HepG2 (cell line): ENCODE data around the gene MEG3. TPM values are rescaled to one million over a fixed set of nuclear protein-coding genes. Genes with fewer than 3 reads are reported as not detected.

Experiments used
- ATAC-seq: fragments of 200-7000 bp; cut with Tn5 transposase; 3 replicates; pipeline ENCODE4 v1.9.1; 2020; ENCODE audit warnings: mild to moderate bottlenecking, moderate library complexity
- BruUV-seq: library from RNA; stranded (reverse); fragments of 400-500 nt; replicated peaks from 2 replicates; lab custom pipeline; 2021; lab: Mats Ljungman, UMichigan
- CTCF ChIA-PET: fragments of 300-600 bp; formaldehyde crosslinking; extraction: SDS; loops from one replicate; lab custom pipeline; 2021; ENCODE audit warnings: low total read pairs, inconsistent platforms, low intra/inter-chr PET ratio; lab: Yijun Ruan, JAX
- POLR2A ChIA-PET: fragments of 350-600 bp; sonication (Branson Sonifier 250); formaldehyde crosslinking; loops from one replicate; lab custom pipeline; 2020; ENCODE audit warnings: antibody characterized with exemption, inconsistent platforms; lab: Yijun Ruan, JAX
- DNase-seq: peaks from one replicate; pipeline ENCODE4 v3.0.0-alpha.2; 2015; ENCODE audit warnings: low spot score
- FAIRE-seq: peaks from 3 replicates; lab custom pipeline; 2011; peaks lifted over from hg19 to GRCh38; lab: Jason Lieb, UNC
- H2AFZ ChIP-seq: one replicate; pipeline ENCODE4 v1.6.1; 2011; ENCODE audit warnings: low read length, inconsistent platforms
- H3K27ac ChIP-seq: fragments of 300-600 bp; 3 replicates; pipeline ENCODE4 v1.8.0; 2011; ENCODE audit warnings: mixed run types, mild to moderate bottlenecking, mixed read lengths, low read length, inconsistent platforms; ENCODE audit not compliant: insufficient read depth; ENCODE audit errors: extremely low read length
- H3K27me3 ChIP-seq, 2 experiments: fragments of 200-600 bp in 1 of 2; 2 replicates in 1 of 2; 3 replicates in 1 of 2; pipeline versions ENCODE4 v1.6.0 to v1.8.0; 2011; ENCODE audit warnings: low read length in 2 of 2, mild to moderate bottlenecking in 2 of 2, moderate library complexity in 2 of 2, inconsistent platforms in 1 of 2; ENCODE audit not compliant: insufficient read depth in 2 of 2, control insufficient read depth in 1 of 2
- H3K36me3 ChIP-seq, 2 experiments: fragments of 200-600 bp in 1 of 2; replicated peaks in 1 of 2; 2 replicates in 1 of 2; 3 replicates in 1 of 2; pipeline versions ENCODE4 v1.5.1 to v1.8.0; 2011; ENCODE audit warnings: low read length in 2 of 2, inconsistent platforms in 1 of 2; ENCODE audit not compliant: insufficient read depth in 2 of 2, control insufficient read depth in 1 of 2
- H3K4me1 ChIP-seq: 2 replicates; pipeline ENCODE4 v1.5.1; 2012; ENCODE audit warnings: low read length, inconsistent platforms; ENCODE audit not compliant: insufficient read depth
- H3K4me2 ChIP-seq: 2 replicates; pipeline ENCODE4 v1.6.0; 2011; ENCODE audit warnings: low read depth, low read length, inconsistent platforms
- H3K4me3 ChIP-seq, 3 experiments: fragments of 200-600 bp in 1 of 3; sonication (generic), shearing (Covaris generic) in 1 of 3; replicated peaks in 1 of 3; 2 replicates each; pipeline ENCODE4 v1.5.1; 2011 to 2016; ENCODE audit warnings: low read length in 3 of 3, inconsistent platforms in 2 of 3, low read depth in 2 of 3, mild to moderate bottlenecking in 2 of 3, control low read depth in 1 of 3, mixed read lengths in 1 of 3; ENCODE audit not compliant: insufficient read depth in 1 of 3
- H3K79me2 ChIP-seq: one replicate; pipeline ENCODE4 v1.6.1; 2011; ENCODE audit warnings: low read length, inconsistent platforms; ENCODE audit not compliant: insufficient read depth
- H3K9ac ChIP-seq: 2 replicates; pipeline ENCODE4 v1.6.0; 2011; ENCODE audit warnings: mild to moderate bottlenecking, low read depth, low read length, inconsistent platforms; ENCODE audit not compliant: insufficient read depth
- H3K9me3 ChIP-seq: 2 replicates; pipeline ENCODE4 v1.5.1; 2012; ENCODE audit warnings: mild to moderate bottlenecking, low read length
- H4K20me1 ChIP-seq: 2 replicates; pipeline ENCODE4 v1.6.0; 2011; ENCODE audit warnings: inconsistent platforms, mild to moderate bottlenecking, low read length, moderate library complexity; ENCODE audit not compliant: insufficient read depth
- ATM ChIP-seq: fragments of 450-650 bp; IDR thresholded peaks from 2 replicates; pipeline ENCODE4 v1.7.1; 2017; ENCODE audit warnings: mild to moderate bottlenecking, borderline replicate concordance
- CBFB ChIP-seq: sonication (generic); formaldehyde crosslinking; IDR thresholded peaks from 2 replicates; pipeline ENCODE4 v1.4.0; 2020; ENCODE audit warnings: missing genetic modification reagents
- FOXJ3 ChIP-seq: sonication (generic); formaldehyde crosslinking; IDR thresholded peaks from 2 replicates; pipeline ENCODE4 v1.4.0; 2020; ENCODE audit warnings: missing genetic modification reagents, mild to moderate bottlenecking, borderline replicate concordance
- FOXP1 ChIP-seq, 2 experiments: fragments of 450-650 bp in 1 of 2; IDR thresholded peaks; 2 replicates each; pipeline ENCODE4 v1.6.1; 2017 to 2018; ENCODE audit warnings: antibody characterized with exemption in 1 of 2
- GTF3A ChIP-seq: sonication (generic); formaldehyde crosslinking; conservative IDR thresholded peaks from 2 replicates; pipeline ENCODE4 v1.4.0; 2020; ENCODE audit warnings: mild to moderate bottlenecking, missing genetic modification reagents
- IKZF4 ChIP-seq: sonication (generic); formaldehyde crosslinking; IDR thresholded peaks from 2 replicates; pipeline ENCODE4 v1.5.1; 2020; ENCODE audit warnings: borderline replicate concordance, mild to moderate bottlenecking, low read depth, missing genetic modification reagents; ENCODE audit errors: not compliant biosample characterization
- KDM5B ChIP-seq: sonication (generic); formaldehyde crosslinking; IDR thresholded peaks from 2 replicates; pipeline ENCODE4 v1.4.0; 2020; ENCODE audit warnings: missing genetic modification reagents, mild to moderate bottlenecking, borderline replicate concordance
- NFE2L2 ChIP-seq: fragments of 150-350 bp; IDR thresholded peaks from 2 replicates; pipeline ENCODE4 v1.6.1; 2014; ENCODE audit warnings: low read length
- RFXANK ChIP-seq: IDR thresholded peaks from 2 replicates; pipeline ENCODE4 v1.6.1; 2016
- SRSF9 ChIP-seq: fragments of 200-400 bp; formaldehyde crosslinking; IDR thresholded peaks from 2 replicates; pipeline ENCODE4 v1.6.1; 2018; ENCODE audit warnings: borderline replicate concordance, mild to moderate bottlenecking, low read depth, low read length; ENCODE audit not compliant: insufficient read depth, poor library complexity, severe bottlenecking
- ZNF136 ChIP-seq: sonication (generic); formaldehyde crosslinking; IDR thresholded peaks from 2 replicates; pipeline ENCODE4 v1.8.1; 2022; ENCODE audit warnings: low read depth, mild to moderate bottlenecking, moderate library complexity, missing genetic modification reagents
- ZNF333 ChIP-seq: sonication (generic); formaldehyde crosslinking; IDR thresholded peaks from 2 replicates; pipeline ENCODE4 v1.4.0; 2020; ENCODE audit warnings: mild to moderate bottlenecking, missing genetic modification reagents, borderline replicate concordance
- WGBS: methylation state at CpG from one replicate; pipeline ENCODE4 v1.1.6; 2017; ENCODE audit warnings: low lambda C conversion rate; 5-methylcytosine and 5-hydroxymethylcytosine counted together
- in situ Hi-C: cut with HindIII; loops from 2 replicates; pipeline ENCODE4 v1.10.0; 2017; ENCODE audit warnings: low pct_unique_long_range_greater_than_20kb; ENCODE audit not compliant: extremely low pct_ligation_motif_present
- intact Hi-C: fragments of 100-400 bp; cut with micrococcal nuclease; formaldehyde crosslinking; loops from one replicate; pipeline ENCODE4 v1.10.0; 2022; ENCODE audit not compliant: unreplicated experiment
- polyA plus RNA-seq, 8 experiments: library from polyadenylated mRNA; depleted of rRNA in 3 of 8; stranded (reverse) in 7 of 8; unstranded in 1 of 8; fragments of >200 nt; fragmentation: Illumina TruSeq in 4 of 8; extraction: Trizol in 4 of 8; gene quantifications; 2 replicates each; pipeline versions ENCODE4 v1.2.1 to v1.2.3, GENCODE V29; 2011 to 2016; ENCODE audit warnings: low read depth in 4 of 8, missing spikeins in 1 of 8, mixed read lengths in 1 of 8; ENCODE audit not compliant: insufficient read depth in 1 of 8
- total RNA-seq, 5 experiments: library from RNA; depleted of rRNA; stranded (reverse); fragments of >200 nt; fragmentation: Illumina TruSeq; extraction: Trizol; gene quantifications; 2 replicates each; pipeline ENCODE4 v1.2.3, GENCODE V29; 2016; ENCODE audit warnings: low read depth in 1 of 5
- TF ChIP-seq, protein P1 (sequence below): IDR thresholded peaks from 2 replicates; pipeline ENCODE4 v1.6.1; 2016; ENCODE audit warnings: missing compliant biosample characterization, missing genetic modification reagents, borderline replicate concordance
- TF ChIP-seq, protein P2 (sequence below): sonication (generic); formaldehyde crosslinking; IDR thresholded peaks from 2 replicates; pipeline ENCODE4 v1.5.0; 2020; ENCODE audit warnings: mild to moderate bottlenecking, missing genetic modification reagents, moderate library complexity
- TF ChIP-seq, protein P3 (sequence below): sonication (generic); formaldehyde crosslinking; IDR thresholded peaks from 2 replicates; pipeline ENCODE4 v1.5.0; 2020; ENCODE audit warnings: missing genetic modification reagents
- TF ChIP-seq, protein P4 (sequence below): sonication (generic); formaldehyde crosslinking; IDR thresholded peaks from 2 replicates; pipeline ENCODE4 v1.4.0; 2020; ENCODE audit warnings: missing genetic modification reagents

Gene MEG3
- total and polyA plus RNA-seq, 2 of the 13 experiments (the other 11 are each of a cell fraction or from before 2014, with no cell fraction given): 0.17 TPM; not detected in 1

DNA sequence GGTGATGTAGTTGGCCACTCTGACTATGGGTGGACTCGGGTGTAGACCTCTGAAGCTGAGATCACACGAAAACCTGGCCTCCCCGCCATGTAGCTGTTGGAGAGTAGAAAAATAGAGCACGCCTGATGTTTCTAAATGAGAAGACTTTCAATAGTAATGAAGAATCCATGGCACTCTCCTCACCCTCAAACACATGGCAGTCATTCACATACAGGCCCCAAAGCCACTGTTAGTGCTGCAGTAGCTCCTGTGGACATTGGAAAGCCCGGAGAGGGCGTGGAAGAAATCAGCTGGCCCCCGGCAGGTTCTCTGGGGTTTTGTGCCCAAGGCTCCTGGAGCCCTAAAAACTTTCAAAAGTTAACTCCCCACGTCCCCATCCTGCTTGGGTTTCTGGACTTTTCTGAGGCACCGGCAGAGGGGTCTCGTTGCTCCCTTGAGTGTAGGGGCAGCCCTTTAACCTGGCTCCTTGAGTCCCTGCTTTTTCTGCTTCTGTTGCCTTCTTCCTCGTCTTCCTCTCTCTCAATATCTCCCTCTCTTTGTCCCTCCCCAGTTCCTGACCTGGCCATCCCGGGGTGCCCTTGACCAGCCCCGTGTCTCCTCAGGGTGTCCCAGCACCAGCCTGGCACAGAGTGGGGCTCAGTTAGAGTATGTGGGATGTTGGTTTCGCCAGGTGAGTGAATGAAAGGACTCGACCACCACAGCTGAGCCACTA lies 8.3 kb downstream of the MEG3 start:
- intact Hi-C loops (no loop called here), in situ Hi-C loops (no loop called here)
- FAIRE-seq: no peak
- TF ChIP-seq ZNF136 (CRISPR knock-in tag) (no peak), KDM5B (CRISPR knock-in tag) (no peak), GTF3A (no peak), IKZF4 (no peak), RFXANK (CRISPR knock-in tag) (no peak), FOXP1 (IDR thresholded peaks at IDR 0.05) (no peak), FOXP1 (CRISPR knock-in tag; IDR thresholded peaks at IDR 0.05) (no peak), SRSF9 (no peak), NFE2L2 (no peak), CBFB (CRISPR knock-in tag) (no peak), ZNF333 (CRISPR knock-in tag) (no peak), FOXJ3 (CRISPR knock-in tag) (no peak), ATM (no peak)
- TF ChIP-seq, protein P1, sequence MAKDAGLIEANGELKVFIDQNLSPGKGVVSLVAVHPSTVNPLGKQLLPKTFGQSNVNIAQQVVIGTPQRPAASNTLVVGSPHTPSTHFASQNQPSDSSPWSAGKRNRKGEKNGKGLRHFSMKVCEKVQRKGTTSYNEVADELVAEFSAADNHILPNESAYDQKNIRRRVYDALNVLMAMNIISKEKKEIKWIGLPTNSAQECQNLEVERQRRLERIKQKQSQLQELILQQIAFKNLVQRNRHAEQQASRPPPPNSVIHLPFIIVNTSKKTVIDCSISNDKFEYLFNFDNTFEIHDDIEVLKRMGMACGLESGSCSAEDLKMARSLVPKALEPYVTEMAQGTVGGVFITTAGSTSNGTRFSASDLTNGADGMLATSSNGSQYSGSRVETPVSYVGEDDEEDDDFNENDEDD: no peak
- TF ChIP-seq, protein P2, sequence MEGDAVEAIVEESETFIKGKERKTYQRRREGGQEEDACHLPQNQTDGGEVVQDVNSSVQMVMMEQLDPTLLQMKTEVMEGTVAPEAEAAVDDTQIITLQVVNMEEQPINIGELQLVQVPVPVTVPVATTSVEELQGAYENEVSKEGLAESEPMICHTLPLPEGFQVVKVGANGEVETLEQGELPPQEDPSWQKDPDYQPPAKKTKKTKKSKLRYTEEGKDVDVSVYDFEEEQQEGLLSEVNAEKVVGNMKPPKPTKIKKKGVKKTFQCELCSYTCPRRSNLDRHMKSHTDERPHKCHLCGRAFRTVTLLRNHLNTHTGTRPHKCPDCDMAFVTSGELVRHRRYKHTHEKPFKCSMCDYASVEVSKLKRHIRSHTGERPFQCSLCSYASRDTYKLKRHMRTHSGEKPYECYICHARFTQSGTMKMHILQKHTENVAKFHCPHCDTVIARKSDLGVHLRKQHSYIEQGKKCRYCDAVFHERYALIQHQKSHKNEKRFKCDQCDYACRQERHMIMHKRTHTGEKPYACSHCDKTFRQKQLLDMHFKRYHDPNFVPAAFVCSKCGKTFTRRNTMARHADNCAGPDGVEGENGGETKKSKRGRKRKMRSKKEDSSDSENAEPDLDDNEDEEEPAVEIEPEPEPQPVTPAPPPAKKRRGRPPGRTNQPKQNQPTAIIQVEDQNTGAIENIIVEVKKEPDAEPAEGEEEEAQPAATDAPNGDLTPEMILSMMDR (CRISPR knock-in tag): no peak
- TF ChIP-seq, protein P3, sequence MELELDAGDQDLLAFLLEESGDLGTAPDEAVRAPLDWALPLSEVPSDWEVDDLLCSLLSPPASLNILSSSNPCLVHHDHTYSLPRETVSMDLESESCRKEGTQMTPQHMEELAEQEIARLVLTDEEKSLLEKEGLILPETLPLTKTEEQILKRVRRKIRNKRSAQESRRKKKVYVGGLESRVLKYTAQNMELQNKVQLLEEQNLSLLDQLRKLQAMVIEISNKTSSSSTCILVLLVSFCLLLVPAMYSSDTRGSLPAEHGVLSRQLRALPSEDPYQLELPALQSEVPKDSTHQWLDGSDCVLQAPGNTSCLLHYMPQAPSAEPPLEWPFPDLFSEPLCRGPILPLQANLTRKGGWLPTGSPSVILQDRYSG (CRISPR knock-in tag): no peak
- TF ChIP-seq, protein P4, sequence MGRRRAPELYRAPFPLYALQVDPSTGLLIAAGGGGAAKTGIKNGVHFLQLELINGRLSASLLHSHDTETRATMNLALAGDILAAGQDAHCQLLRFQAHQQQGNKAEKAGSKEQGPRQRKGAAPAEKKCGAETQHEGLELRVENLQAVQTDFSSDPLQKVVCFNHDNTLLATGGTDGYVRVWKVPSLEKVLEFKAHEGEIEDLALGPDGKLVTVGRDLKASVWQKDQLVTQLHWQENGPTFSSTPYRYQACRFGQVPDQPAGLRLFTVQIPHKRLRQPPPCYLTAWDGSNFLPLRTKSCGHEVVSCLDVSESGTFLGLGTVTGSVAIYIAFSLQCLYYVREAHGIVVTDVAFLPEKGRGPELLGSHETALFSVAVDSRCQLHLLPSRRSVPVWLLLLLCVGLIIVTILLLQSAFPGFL: no peak
- no peak for DNase-seq
- 87% methylated on average over 15 of the region's 15 CpGs for WGBS
- CTCF ChIA-PET: no interaction called here
- no peak overlapping the region for H3K4me3 ChIP-seq
- H3K9ac ChIP-seq: no peak overlapping the region
- no peaks in the 10 kb centered on the region for H3K27me3 ChIP-seq
- H3K36me3 ChIP-seq: no peaks in the 10 kb centered on the region
- ATAC-seq: no peak
- no peak overlapping the region for H3K4me2 ChIP-seq
- peaks cover 54% of the 10 kb centered on the region for H3K4me1 ChIP-seq
- BruUV-seq: no TSS peak
- POLR2A ChIA-PET: no interaction called here
- H4K20me1 ChIP-seq: no peaks in the 10 kb centered on the region
- no peaks in the 10 kb centered on the region for H3K79me2 ChIP-seq
- no peak overlapping the region for H3K27ac ChIP-seq
- no peak overlapping the region for H2AFZ ChIP-seq
- no peaks in the 10 kb centered on the region for H3K9me3 ChIP-seq
